Body of pancreas (tissue), 4 donors: ENCODE measurements around the gene YWHAQ.

ENCODE experiments used
- CTCF ChIP-seq, 7 experiments: fragments of 450-650 bp in 4 of 7; fragments of 200-600 bp in 3 of 7; sonication (generic) in 3 of 7; IDR thresholded peaks; one replicate each; pipeline ENCODE4 v1.5.1; 2016 to 2019; ENCODE audit warnings: antibody characterized with exemption in 7 of 7
- POLR2A ChIP-seq, 3 donors: fragments of 450-650 bp; IDR thresholded peaks; one replicate each; pipeline ENCODE4 v1.6.1; 2016; ENCODE audit warnings: antibody characterized with exemption in 3 of 3, mild to moderate bottlenecking in 2 of 3

GRCh38 chr2:9647884-9648283 lies 17.1 kb upstream of the YWHAQ start:
- TF ChIP-seq POLR2A (IDR thresholded peaks at IDR 0.05) (no peak), CTCF (IDR thresholded peaks at IDR 0.05) (no peak)
